Panc1 (cell line): ENCODE measurements around the gene PDCD1. TPM values are rescaled to one million over a fixed set of nuclear protein-coding genes. Genes with fewer than 3 reads are reported as not detected.
"Not testable (repeated sequence)": the region's sequence is repeated elsewhere in the genome, so short reads cannot be mapped to it uniquely, and the experiment has no call there.

ENCODE experiments used
- ATAC-seq: fragments of 200-7000 bp; cut with Tn5 transposase; 2 replicates; pipeline ENCODE4 v1.9.1; 2020; ENCODE audit warnings: mild to moderate bottlenecking, moderate library complexity
- BruUV-seq: library from RNA; stranded (reverse); fragments of 400-500 nt; replicated peaks from 2 replicates; lab custom pipeline; 2021; lab: Mats Ljungman, UMichigan
- CTCF ChIA-PET: fragments of 300-600 bp; sonication (Branson Sonifier 250); formaldehyde crosslinking; loops from one replicate; lab custom pipeline; 2022; ENCODE audit warnings: antibody characterized with exemption; lab: Charles Lee
- POLR2A ChIA-PET: fragments of 300-600 bp; sonication (Branson Sonifier 250); formaldehyde crosslinking; loops from one replicate; lab custom pipeline; 2022; ENCODE audit warnings: antibody characterized with exemption; lab: Charles Lee
- DNase-seq: peaks from one replicate; pipeline ENCODE4 v3.0.0-alpha.2; 2010; ENCODE audit warnings: low read depth, low spot score
- H3K27ac ChIP-seq: 2 replicates; pipeline ENCODE4 v1.5.1; 2011; ENCODE audit warnings: mild to moderate bottlenecking, low read length, inconsistent platforms
- H3K27me3 ChIP-seq: fragments of 200-500 bp; sonication (Bioruptor generic); 2 replicates; pipeline ENCODE4 v1.6.0; 2014; ENCODE audit warnings: low read length, inconsistent platforms; ENCODE audit not compliant: control insufficient read depth, insufficient read depth
- H3K36me3 ChIP-seq: fragments of 200-500 bp; sonication (Bioruptor generic); 2 replicates; pipeline ENCODE4 v1.5.1; 2014; ENCODE audit warnings: inconsistent platforms, mild to moderate bottlenecking, low read length, moderate library complexity; ENCODE audit not compliant: control insufficient read depth, insufficient read depth
- H3K4me1 ChIP-seq: 2 replicates; pipeline ENCODE4 v1.5.1; 2011; ENCODE audit warnings: inconsistent platforms, mild to moderate bottlenecking, low read length, moderate library complexity; ENCODE audit not compliant: control insufficient read depth, insufficient read depth
- H3K4me3 ChIP-seq, 2 experiments: 2 replicates each; pipeline ENCODE4 v1.5.1; 2011 to 2012; ENCODE audit warnings: low read depth in 2 of 2, low read length in 2 of 2, mild to moderate bottlenecking in 2 of 2, inconsistent platforms in 1 of 2, moderate library complexity in 1 of 2
- H3K9me3 ChIP-seq: fragments of 200-500 bp; sonication (Bioruptor generic); 2 replicates; pipeline ENCODE4 v1.5.1; 2014; ENCODE audit warnings: low read depth, mild to moderate bottlenecking, inconsistent platforms, low read length, moderate library complexity; ENCODE audit not compliant: control insufficient read depth, insufficient read depth
- POLR2AphosphoS5 ChIP-seq: IDR thresholded peaks from 2 replicates; pipeline ENCODE4 v1.6.1; 2012; ENCODE audit warnings: mild to moderate bottlenecking, low read depth, low read length, moderate library complexity
- REST ChIP-seq, 2 experiments: IDR thresholded peaks; 2 replicates each; pipeline ENCODE4 v1.6.1; 2011 to 2012; ENCODE audit warnings: low read depth in 2 of 2, control low read depth in 1 of 2, low read length in 1 of 2, mild to moderate bottlenecking in 1 of 2, moderate library complexity in 1 of 2; ENCODE audit not compliant: insufficient read depth in 1 of 2
- SIN3A ChIP-seq: IDR thresholded peaks from 2 replicates; pipeline ENCODE4 v1.6.1; 2012; ENCODE audit warnings: low read depth, mild to moderate bottlenecking, low read length, moderate library complexity, borderline replicate concordance; ENCODE audit not compliant: insufficient read depth
- in situ Hi-C: cut with HindIII; loops from 2 replicates; pipeline ENCODE4 v1.10.0; 2016; ENCODE audit warnings: low sequenced_read_pairs, low pct_unique_long_range_greater_than_20kb
- intact Hi-C: fragments of 100-400 bp; cut with micrococcal nuclease; formaldehyde crosslinking; loops from one replicate; pipeline ENCODE4 v1.10.0; 2022; ENCODE audit not compliant: unreplicated experiment
- total RNA-seq: library from RNA; stranded (reverse); gene quantifications from one replicate; pipeline ENCODE4 v1.2.1, GENCODE V29; 2021; ENCODE audit not compliant: unreplicated experiment

Gene PDCD1
- total RNA-seq, 1 experiment from 2014 or later = 0.15 TPM

GRCh38 chr2:241906826-241907570, 48.3 kb upstream of the PDCD1 start:
- BruUV-seq = no TSS peak
- intact Hi-C loops (no loop called here), in situ Hi-C loops (no loop called here)
- H3K36me3 ChIP-seq = no peaks in the 10 kb centered on the region
- TF ChIP-seq REST (IDR thresholded peaks at IDR 0.05; ENCODE audit: insufficient read depth in 1 of 2, low read depth in 2 of 2, low read length in 1 of 2) (no peak), POLR2AphosphoS5 (no peak), SIN3A (no peak)
- H3K9me3 ChIP-seq = no peaks in the 10 kb centered on the region
- ChIA-PET CTCF (no interaction called here), POLR2A (no interaction called here)
- no peak overlapping the region for H3K27ac ChIP-seq
- no peak for ATAC-seq
- H3K4me1 ChIP-seq = no peaks in the 10 kb centered on the region
- no peak for DNase-seq
- no peaks in the 10 kb centered on the region for H3K27me3 ChIP-seq
- no peak overlapping the region for H3K4me3 ChIP-seq

- BruUV-seq, H3K27ac ChIP-seq, H3K4me3 ChIP-seq, H3K9me3 ChIP-seq, ATAC-seq, intact Hi-C loops, in situ Hi-C loops, DNase-seq, CTCF ChIA-PET, H3K27me3 ChIP-seq, H3K36me3 ChIP-seq, H3K4me1 ChIP-seq, POLR2A ChIA-PET: not testable (repeated sequence)
Observed at GRCh38 chr2:241906378-241906770, 47.7 kb upstream of the PDCD1 start.

- CTCF ChIA-PET = no interaction called here
- H3K27me3 ChIP-seq = no peaks in the 10 kb centered on the region
- DNase-seq = no peak
Observed at GRCh38 chr2:241905716-241906377, 47.2 kb upstream of the PDCD1 start.

More at GRCh38 chr2:241905716-241906377, 47.2 kb upstream of the PDCD1 start:
- Histone ChIP-seq H3K27ac (no peak overlapping the region), H3K9me3 (no peaks in the 10 kb centered on the region), H3K4me3 (no peak overlapping the region), H3K4me1 (no peaks in the 10 kb centered on the region), H3K36me3 (no peaks in the 10 kb centered on the region)
- TF ChIP-seq SIN3A (no peak), POLR2AphosphoS5 (no peak)
- no peak for ATAC-seq
- intact Hi-C loops = no loop called here
- no TSS peak for BruUV-seq
- POLR2A ChIA-PET = no interaction called here
- in situ Hi-C loops = no loop called here
